ENCODE measurements around the gene OPCML. TPM values are rescaled to one million over a fixed set of nuclear protein-coding genes. Genes with fewer than 3 reads are reported as not detected.

OPCML gene
- total and polyA plus RNA-seq, 4 donors = under 0.01 to 1.3 (median 0.88) TPM; not detected in 1

DNA sequence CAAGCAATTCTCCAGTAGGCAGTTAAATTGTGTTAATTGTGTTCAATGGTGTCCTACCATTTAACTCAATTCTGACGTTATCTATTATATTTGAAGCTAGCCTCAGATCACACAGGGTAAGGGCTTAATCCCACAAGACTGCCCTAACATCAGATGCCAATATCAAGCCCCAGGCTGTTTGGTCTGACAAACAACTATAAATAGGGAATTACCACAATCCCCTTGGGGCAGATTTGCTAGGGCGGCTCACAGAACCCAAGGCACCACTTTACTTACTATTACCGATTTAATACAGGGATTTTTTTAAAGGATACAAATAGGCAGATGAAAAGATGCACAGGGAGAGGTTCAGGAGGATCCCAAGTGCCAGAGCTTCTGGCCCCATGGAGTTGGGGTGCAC, 678.4 kb downstream of the OPCML start:
- DNase-seq (no peak), ATAC-seq (ENCODE audit: low FRiP score) (no peak)
- H3K4me1 ChIP-seq (ENCODE audit: control insufficient read depth in 1 of 2, insufficient read depth in 2 of 2, low read length in 2 of 2) = no peaks in the 10 kb centered on the region
- no peaks in the 10 kb centered on the region for H3K27me3 ChIP-seq (ENCODE audit: control insufficient read depth in 1 of 2, insufficient read depth in 2 of 2, low read length in 1 of 2)
- H3K4me3 ChIP-seq (ENCODE audit: low read length in 2 of 2) = no peak overlapping the region
- WGBS, 2 donors = 71 to 77% methylated on average over 3 of the region's 3 CpGs
- H3K9me3 ChIP-seq (ENCODE audit: control insufficient read depth, low read length) = no peaks in the 10 kb centered on the region
- no peaks in the 10 kb centered on the region for H3K36me3 ChIP-seq (ENCODE audit: control insufficient read depth in 1 of 2, insufficient read depth in 2 of 2, low read length in 1 of 2)
- intact Hi-C loops (cut with DNase I) = no loop called here
- H3K27ac ChIP-seq (ENCODE audit: low read depth in 1 of 2, low read length in 2 of 2) = no peak overlapping the region

- Histone ChIP-seq H3K9me3 (ENCODE audit: control insufficient read depth, low read length) (no peaks in the 10 kb centered on the region), H3K27me3 (ENCODE audit: control insufficient read depth in 1 of 2, insufficient read depth in 2 of 2, low read length in 1 of 2) (no peaks in the 10 kb centered on the region), H3K4me1 (ENCODE audit: control insufficient read depth in 1 of 2, insufficient read depth in 2 of 2, low read length in 2 of 2) (no peaks in the 10 kb centered on the region), H3K4me3 (ENCODE audit: low read length in 2 of 2) (no peak overlapping the region), H3K36me3 (ENCODE audit: control insufficient read depth in 1 of 2, insufficient read depth in 2 of 2, low read length in 1 of 2) (no peaks in the 10 kb centered on the region), H3K27ac (ENCODE audit: low read depth in 1 of 2, low read length in 2 of 2) (no peak overlapping the region)
- intact Hi-C loops (cut with DNase I) = no loop called here
- 90 to 91% methylated on average over 7 of the region's 7 CpGs for WGBS, 2 donors
- ATAC-seq (ENCODE audit: low FRiP score) (no peak), DNase-seq (no peak)
Observed at GRCh38 chr11:132852361-132852760, 679.9 kb downstream of the OPCML start.

DNA sequence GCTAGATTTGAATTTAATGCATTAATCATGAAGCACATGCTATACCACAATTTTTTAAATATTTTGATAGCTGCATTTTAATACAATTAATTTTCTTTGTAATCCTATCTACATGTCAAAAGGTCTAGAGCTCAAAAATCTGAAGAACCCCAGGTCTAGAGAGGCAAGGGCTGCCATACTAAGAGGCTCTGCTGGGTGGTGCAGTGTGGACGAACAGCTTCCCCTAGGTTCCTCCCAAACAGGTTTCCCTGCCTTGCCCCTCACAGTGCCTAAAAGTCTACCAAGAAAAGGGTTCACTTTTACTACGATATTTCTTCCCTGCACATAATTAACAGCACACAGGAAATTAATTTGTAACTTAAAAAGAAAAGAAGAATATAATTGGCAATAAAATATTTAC, 681.1 kb downstream of the OPCML start:
- H3K27ac ChIP-seq (ENCODE audit: low read depth in 1 of 2, low read length in 2 of 2) = no peak overlapping the region
- 81 to 84% methylated on average over 2 of the region's 2 CpGs for WGBS, 2 donors
- no peak for ATAC-seq (ENCODE audit: low FRiP score)
- no peaks in the 10 kb centered on the region for H3K4me1 ChIP-seq (ENCODE audit: control insufficient read depth in 1 of 2, insufficient read depth in 2 of 2, low read length in 2 of 2)
- intact Hi-C loops (cut with DNase I) = no loop called here
- H3K9me3 ChIP-seq (ENCODE audit: control insufficient read depth, low read length) = no peaks in the 10 kb centered on the region
- H3K4me3 ChIP-seq (ENCODE audit: low read length in 2 of 2) = no peak overlapping the region
- no peaks in the 10 kb centered on the region for H3K36me3 ChIP-seq (ENCODE audit: control insufficient read depth in 1 of 2, insufficient read depth in 2 of 2, low read length in 1 of 2)
- no peaks in the 10 kb centered on the region for H3K27me3 ChIP-seq (ENCODE audit: control insufficient read depth in 1 of 2, insufficient read depth in 2 of 2, low read length in 1 of 2)
- DNase-seq = no peak

DNA sequence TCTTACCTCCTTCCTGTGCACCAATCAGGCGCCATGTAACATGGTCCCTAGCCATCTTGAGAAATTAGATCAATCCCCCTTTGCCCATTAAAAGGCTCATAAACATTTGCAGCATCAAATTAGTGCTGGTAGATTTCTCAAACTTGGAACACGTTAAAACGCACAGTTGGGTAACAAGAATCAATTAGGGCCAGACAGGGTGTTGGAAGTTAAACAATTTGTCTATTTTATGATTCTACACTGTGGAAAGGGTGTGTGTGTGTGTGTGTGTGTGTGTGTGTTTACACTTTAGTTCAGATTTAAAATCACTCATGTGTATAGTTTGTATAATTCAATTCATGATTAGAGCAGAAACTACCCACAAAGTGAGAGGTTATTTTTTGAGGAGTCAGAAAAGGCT, 682.0 kb downstream of the OPCML start:
- H3K9me3 ChIP-seq (ENCODE audit: control insufficient read depth, low read length) = no peaks in the 10 kb centered on the region
- no peaks in the 10 kb centered on the region for H3K36me3 ChIP-seq (ENCODE audit: control insufficient read depth in 1 of 2, insufficient read depth in 2 of 2, low read length in 1 of 2)
- ATAC-seq (ENCODE audit: low FRiP score) (no peak), DNase-seq (no peak)
- 79 to 83% methylated on average over 3 of the region's 3 CpGs for WGBS, 2 donors
- H3K4me1 ChIP-seq (ENCODE audit: control insufficient read depth in 1 of 2, insufficient read depth in 2 of 2, low read length in 2 of 2) = no peaks in the 10 kb centered on the region
- no peak overlapping the region for H3K27ac ChIP-seq (ENCODE audit: low read depth in 1 of 2, low read length in 2 of 2)
- no peaks in the 10 kb centered on the region for H3K27me3 ChIP-seq (ENCODE audit: control insufficient read depth in 1 of 2, insufficient read depth in 2 of 2, low read length in 1 of 2)
- intact Hi-C loops (cut with DNase I) = no loop called here
- no peak overlapping the region for H3K4me3 ChIP-seq (ENCODE audit: low read length in 2 of 2)

GRCh38 chr11:132848336-132848735, 684.0 kb downstream of the OPCML start:
- no peak overlapping the region for H3K4me3 ChIP-seq (ENCODE audit: low read length in 2 of 2)
- no peak overlapping the region for H3K27ac ChIP-seq (ENCODE audit: low read depth in 1 of 2, low read length in 2 of 2)
- no peaks in the 10 kb centered on the region for H3K9me3 ChIP-seq (ENCODE audit: control insufficient read depth, low read length)
- intact Hi-C loops (cut with DNase I) = no loop called here
- ATAC-seq (ENCODE audit: low FRiP score) (no peak), DNase-seq (no peak)
- WGBS, 2 donors = 38 to 50% methylated on average over 2 of the region's 2 CpGs
- H3K4me1 ChIP-seq (ENCODE audit: control insufficient read depth in 1 of 2, insufficient read depth in 2 of 2, low read length in 2 of 2) = no peaks in the 10 kb centered on the region
- H3K27me3 ChIP-seq (ENCODE audit: control insufficient read depth in 1 of 2, insufficient read depth in 2 of 2, low read length in 1 of 2) = no peaks in the 10 kb centered on the region
- no peaks in the 10 kb centered on the region for H3K36me3 ChIP-seq (ENCODE audit: control insufficient read depth in 1 of 2, insufficient read depth in 2 of 2, low read length in 1 of 2)

DNA sequence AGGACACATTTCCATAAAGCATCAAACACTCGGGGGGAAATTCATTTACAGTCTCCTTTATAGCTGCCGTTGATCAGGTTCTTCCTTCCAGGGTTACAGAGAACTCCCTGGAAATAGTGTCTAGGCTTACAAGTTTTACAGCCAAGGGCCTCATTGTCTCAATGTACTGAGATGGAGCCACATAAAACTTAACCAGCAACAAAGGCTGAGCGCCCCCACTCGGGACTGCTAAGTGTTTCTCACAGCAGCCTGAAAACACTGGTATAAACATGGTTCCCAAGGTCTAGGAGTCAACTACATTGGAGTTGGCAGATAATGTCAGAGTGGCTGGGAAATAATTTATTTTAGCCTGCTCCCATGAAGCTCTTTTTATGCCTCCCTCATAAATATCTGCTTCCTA, 686.2 kb downstream of the OPCML start:
- Histone ChIP-seq H3K27me3 (ENCODE audit: control insufficient read depth in 1 of 2, insufficient read depth in 2 of 2, low read length in 1 of 2) (no peaks in the 10 kb centered on the region), H3K36me3 (ENCODE audit: control insufficient read depth in 1 of 2, insufficient read depth in 2 of 2, low read length in 1 of 2) (no peaks in the 10 kb centered on the region), H3K9me3 (ENCODE audit: control insufficient read depth, low read length) (no peaks in the 10 kb centered on the region), H3K27ac (ENCODE audit: low read depth in 1 of 2, low read length in 2 of 2) (no peak overlapping the region), H3K4me3 (ENCODE audit: low read length in 2 of 2) (no peak overlapping the region), H3K4me1 (ENCODE audit: control insufficient read depth in 1 of 2, insufficient read depth in 2 of 2, low read length in 2 of 2) (no peaks in the 10 kb centered on the region)
- DNase-seq (no peak), ATAC-seq (ENCODE audit: low FRiP score) (no peak)
- 68% methylated on average over 4 of the region's 4 CpGs for WGBS, 2 donors
- intact Hi-C loops (cut with DNase I) = no loop called here

GRCh38 chr11:132844956-132845696, 687.2 kb downstream of the OPCML start:
- no peaks in the 10 kb centered on the region for H3K9me3 ChIP-seq (ENCODE audit: control insufficient read depth, low read length)
- H3K27me3 ChIP-seq (ENCODE audit: control insufficient read depth in 1 of 2, insufficient read depth in 2 of 2, low read length in 1 of 2) = no peaks in the 10 kb centered on the region
- no peak overlapping the region for H3K4me3 ChIP-seq (ENCODE audit: low read length in 2 of 2)
- intact Hi-C loops (cut with DNase I) = no loop called here
- H3K36me3 ChIP-seq (ENCODE audit: control insufficient read depth in 1 of 2, insufficient read depth in 2 of 2, low read length in 1 of 2) = no peaks in the 10 kb centered on the region
- H3K4me1 ChIP-seq (ENCODE audit: control insufficient read depth in 1 of 2, insufficient read depth in 2 of 2, low read length in 2 of 2) = no peaks in the 10 kb centered on the region
- DNase-seq (no peak), ATAC-seq (ENCODE audit: low FRiP score) (no peak)
- 63 to 65% methylated on average over 5 of the region's 5 CpGs for WGBS, 2 donors
- H3K27ac ChIP-seq (ENCODE audit: low read depth in 1 of 2, low read length in 2 of 2) = no peak overlapping the region

DNA sequence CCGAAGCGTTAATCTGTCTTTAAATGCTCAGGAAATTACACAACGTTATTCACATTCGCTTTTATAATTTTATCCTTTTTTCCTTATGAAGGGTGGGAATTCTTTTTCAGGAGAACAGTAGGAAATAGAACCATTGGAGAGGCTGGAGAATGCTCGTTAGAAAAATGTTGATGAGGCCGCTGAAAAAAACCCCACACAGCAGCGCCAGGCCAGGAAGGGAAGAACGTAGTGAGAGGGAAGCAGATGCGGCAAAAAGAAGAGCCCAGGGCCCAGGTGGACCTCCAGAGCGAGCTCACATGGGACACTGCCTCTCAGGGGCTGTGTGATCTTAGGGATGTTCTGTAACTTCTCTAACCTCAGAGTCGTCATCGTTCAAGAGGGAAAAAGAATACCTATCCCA, 691.6 kb downstream of the OPCML start:
- H3K36me3 ChIP-seq (ENCODE audit: control insufficient read depth in 1 of 2, insufficient read depth in 2 of 2, low read length in 1 of 2) = no peaks in the 10 kb centered on the region
- H3K27ac ChIP-seq (ENCODE audit: low read depth in 1 of 2, low read length in 2 of 2) = no peak overlapping the region
- H3K9me3 ChIP-seq (ENCODE audit: control insufficient read depth, low read length) = no peaks in the 10 kb centered on the region
- H3K27me3 ChIP-seq (ENCODE audit: control insufficient read depth in 1 of 2, insufficient read depth in 2 of 2, low read length in 1 of 2) = no peaks in the 10 kb centered on the region
- no peak overlapping the region for H3K4me3 ChIP-seq (ENCODE audit: low read length in 2 of 2)
- no peaks in the 10 kb centered on the region for H3K4me1 ChIP-seq (ENCODE audit: control insufficient read depth in 1 of 2, insufficient read depth in 2 of 2, low read length in 2 of 2)
- intact Hi-C loops (cut with DNase I) = no loop called here
- WGBS, 2 donors = 77 to 81% methylated on average over 12 of the region's 12 CpGs
- ATAC-seq (ENCODE audit: low FRiP score) (no peak), DNase-seq (no peak)

DNA sequence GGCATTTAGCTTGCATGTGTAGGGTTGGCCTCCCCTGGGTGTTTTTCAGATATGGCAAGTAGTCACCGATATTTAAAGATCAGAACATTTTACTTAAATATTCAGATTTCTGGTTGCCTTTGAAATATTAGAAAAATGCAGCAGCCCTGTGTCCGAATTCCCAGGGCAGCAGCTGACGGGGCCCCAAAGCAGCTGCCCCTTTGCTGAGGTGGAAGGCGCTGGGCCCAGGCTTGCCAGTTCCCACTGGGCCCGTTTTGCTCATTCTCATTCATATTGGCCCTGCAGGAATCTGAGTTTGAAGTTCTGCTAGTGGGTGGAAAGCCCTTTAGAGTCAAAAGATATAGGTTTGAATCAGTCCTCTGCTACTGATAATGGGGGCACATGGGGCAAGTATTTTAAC, 692.1 kb downstream of the OPCML start:
- Histone ChIP-seq H3K9me3 (ENCODE audit: control insufficient read depth, low read length) (no peaks in the 10 kb centered on the region), H3K36me3 (ENCODE audit: control insufficient read depth in 1 of 2, insufficient read depth in 2 of 2, low read length in 1 of 2) (no peaks in the 10 kb centered on the region), H3K4me1 (ENCODE audit: control insufficient read depth in 1 of 2, insufficient read depth in 2 of 2, low read length in 2 of 2) (no peaks in the 10 kb centered on the region), H3K27ac (ENCODE audit: low read depth in 1 of 2, low read length in 2 of 2) (no peak overlapping the region), H3K27me3 (ENCODE audit: control insufficient read depth in 1 of 2, insufficient read depth in 2 of 2, low read length in 1 of 2) (no peaks in the 10 kb centered on the region), H3K4me3 (ENCODE audit: low read length in 2 of 2) (no peak overlapping the region)
- ATAC-seq (ENCODE audit: low FRiP score) (no peak), DNase-seq (no peak)
- intact Hi-C loops (cut with DNase I) = no loop called here
- WGBS, 2 donors = 36 to 41% methylated on average over 5 of the region's 5 CpGs
